NOMO-1 treated with dmso at 0.1 percent for 144 hours (cell line): ENCODE data around the gene DNAJC2.
"Not testable (repeated sequence)": the region's sequence is repeated elsewhere in the genome, so short reads cannot be mapped to it uniquely, and the experiment has no call there.

Experiments used
- DNase-seq: peaks from one replicate; lab custom pipeline; 2025; ENCODE audit not compliant: unreplicated experiment; lab: John Stamatoyannopoulos, UW

The DNAJC2 gene

DNA sequence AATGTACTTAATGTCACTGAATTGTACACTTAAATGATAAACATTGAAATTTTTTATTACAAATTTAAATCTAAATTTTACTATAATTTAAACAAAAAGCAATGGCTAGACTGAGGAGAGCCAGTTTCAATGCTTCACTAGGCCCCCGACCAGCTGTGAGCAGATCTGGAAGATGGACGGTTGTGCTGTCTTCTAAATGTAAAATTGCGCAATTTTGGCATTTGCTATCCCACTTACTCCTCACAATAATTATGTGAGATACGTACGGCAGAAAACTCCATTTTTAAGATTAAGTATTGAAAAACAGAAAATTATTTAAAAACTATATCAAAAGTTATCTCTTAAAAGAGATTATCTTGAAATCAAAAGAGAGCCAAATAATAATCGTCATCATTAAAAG lies 71.2 kb downstream of the DNAJC2 start:
- not testable (repeated sequence) for DNase-seq

DNA sequence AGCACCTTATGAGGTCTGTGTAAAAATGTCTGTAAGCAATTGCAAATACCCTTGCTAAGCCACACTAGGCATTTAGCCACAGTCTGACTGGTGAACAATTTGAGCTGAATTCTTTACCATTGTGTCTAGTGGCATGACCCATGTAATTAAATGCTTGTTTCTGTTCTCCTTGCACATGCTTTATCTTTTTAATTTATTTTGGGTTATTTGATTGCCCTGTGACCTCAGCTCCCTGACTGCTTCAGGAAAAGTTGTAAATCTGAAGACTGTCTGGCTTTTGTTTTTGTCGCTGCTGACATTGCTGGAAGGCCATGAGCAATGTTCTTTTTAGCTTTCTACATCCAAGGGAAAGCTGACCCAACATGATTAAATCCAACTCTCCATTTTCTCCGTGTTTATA lies 78.3 kb downstream of the DNAJC2 start:
- DNase-seq, result not testable (repeated sequence)

DNA sequence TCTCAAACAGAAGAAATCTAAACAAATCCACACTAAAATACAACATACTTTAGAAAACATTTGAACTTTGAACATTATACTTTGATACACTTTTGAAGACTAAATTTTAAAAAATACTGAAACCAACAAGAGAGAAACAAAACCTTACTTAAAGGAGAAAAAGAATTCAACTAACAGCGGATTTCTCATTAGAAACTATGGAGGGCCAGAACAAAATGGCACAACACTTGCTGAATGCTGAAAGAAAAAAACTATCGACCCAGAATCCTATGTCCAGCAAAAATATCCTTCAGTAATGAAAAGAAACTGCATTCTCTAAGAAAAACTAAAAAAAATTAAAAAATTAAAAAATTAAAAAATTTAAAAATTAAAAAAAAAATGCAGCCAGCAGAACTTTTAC lies 80.5 kb downstream of the DNAJC2 start:
- DNase-seq, result not testable (repeated sequence)
